ENCODE results near the gene PLEKHO1.
A peak's percentile ranks its signal among the peaks of the same experiment; 100 is the strongest.
"Not testable (repeated sequence)": the region's sequence is repeated elsewhere in the genome, so short reads cannot be mapped to it uniquely, and the experiment has no call there.

Gene PLEKHO1, protein sequence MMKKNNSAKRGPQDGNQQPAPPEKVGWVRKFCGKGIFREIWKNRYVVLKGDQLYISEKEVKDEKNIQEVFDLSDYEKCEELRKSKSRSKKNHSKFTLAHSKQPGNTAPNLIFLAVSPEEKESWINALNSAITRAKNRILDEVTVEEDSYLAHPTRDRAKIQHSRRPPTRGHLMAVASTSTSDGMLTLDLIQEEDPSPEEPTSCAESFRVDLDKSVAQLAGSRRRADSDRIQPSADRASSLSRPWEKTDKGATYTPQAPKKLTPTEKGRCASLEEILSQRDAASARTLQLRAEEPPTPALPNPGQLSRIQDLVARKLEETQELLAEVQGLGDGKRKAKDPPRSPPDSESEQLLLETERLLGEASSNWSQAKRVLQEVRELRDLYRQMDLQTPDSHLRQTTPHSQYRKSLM

DNA sequence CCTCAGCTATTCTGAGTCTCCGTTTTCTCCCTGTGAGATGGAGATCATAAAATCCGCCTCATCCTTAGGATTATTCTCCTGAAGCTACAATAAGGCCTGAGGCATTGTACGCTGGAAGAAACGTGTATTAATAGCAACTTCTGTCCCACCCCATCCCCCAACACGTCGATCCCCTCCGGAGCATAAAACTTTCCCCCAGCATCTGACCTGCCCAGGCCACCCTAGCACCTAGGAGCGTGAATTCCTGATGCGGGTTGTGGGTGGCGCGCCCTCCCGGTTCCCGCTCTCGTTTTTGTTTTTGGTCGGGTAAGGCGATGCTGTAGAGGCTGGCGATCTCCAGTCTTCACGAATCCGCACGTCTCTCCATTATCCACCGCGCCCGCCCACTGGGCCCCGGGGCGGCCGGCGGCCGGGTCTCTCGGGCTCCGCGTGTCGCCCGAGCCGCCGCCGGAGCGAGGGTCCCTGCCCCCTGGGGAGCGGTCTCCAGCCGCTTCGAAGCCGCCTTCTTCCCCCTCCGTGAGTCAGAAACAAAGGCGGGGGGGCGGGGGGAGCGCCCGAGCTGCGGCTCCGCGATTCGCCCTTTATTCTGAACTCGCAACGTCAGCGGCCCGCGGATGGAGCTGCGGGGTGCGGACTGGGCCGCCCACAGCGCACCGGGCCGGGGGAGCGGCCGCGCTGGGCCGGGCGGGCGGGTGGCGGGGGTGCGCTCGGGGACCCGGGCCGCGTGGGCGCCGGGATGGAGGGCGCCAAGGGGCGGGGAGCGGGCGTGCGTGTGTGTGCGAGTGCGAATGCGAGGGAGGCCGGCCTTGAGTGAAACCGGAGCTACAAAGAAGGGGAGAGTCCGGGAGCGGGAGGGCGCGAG, at the start of gene PLEKHO1:
Gene PLEKHO1 (plus strand): TSS at position 646 of the 862 bp plus-strand sequence. CDS start 342 bp downstream, outside the sequence.
- peak; percentile 75 to 87 for DNase-seq (ENCODE audit: low read depth in 2 of 2)

DNA sequence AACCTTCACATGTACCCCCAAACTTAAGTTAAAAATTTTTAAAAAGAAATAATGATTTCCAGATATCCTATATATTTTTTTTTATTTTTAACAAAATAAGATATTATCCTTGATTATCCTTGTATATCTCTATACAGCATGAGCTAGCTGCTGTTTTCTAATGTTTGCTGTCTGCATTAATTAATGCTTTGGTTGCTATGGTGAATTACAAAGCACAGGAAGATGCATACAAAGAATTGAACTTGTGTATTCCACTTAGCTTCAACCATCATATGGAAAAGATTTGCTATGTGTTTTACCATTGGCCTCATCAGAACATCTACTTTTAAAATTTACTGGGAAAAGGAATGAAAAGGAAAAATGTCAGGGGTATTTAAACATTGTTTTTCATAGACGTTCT, 46.7 kb upstream of the PLEKHO1 start:
- DNase-seq (ENCODE audit: low read depth in 2 of 2), result no peak

DNA sequence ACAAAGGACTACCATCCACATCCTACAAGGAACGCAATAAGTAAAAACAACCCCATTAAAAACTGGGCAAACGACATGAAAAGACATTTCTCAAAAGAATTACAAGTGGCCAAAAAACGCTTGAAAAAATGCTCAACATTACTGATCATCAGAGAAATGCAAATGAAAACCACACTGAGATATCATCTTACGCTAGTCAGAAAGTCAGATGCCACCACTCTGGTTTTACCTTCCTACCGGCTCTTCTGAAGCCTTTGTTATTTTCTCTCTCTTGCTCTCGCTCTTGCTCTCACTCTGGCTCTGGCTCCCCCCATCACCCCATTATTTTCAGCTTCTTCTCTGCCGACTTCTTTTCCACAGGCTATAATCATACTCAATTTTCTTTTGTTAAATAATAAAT, 43.4 kb upstream of the PLEKHO1 start:
- DNase-seq (ENCODE audit: low read depth in 2 of 2), result no peak

DNA sequence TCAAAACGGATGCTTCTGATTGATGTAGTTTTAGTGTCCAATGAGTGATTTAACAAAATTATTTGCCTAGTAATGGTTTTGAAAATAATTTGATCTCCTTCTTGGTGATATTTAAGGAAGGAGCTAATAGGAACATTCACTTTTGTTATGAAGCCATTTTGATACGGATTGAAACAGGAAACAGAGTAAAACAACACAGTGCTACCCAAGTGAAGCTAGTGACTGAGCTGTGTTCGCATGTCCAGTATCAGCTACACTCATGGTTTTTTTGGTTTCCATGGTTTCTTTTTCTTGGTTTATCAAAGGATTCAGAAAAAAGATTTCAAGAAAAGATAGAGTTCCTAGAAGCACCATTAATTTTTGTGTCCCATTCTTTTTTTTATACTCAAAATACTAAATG, 40.1 kb upstream of the PLEKHO1 start:
- DNase-seq (ENCODE audit: low read depth in 2 of 2), result no peak

DNA sequence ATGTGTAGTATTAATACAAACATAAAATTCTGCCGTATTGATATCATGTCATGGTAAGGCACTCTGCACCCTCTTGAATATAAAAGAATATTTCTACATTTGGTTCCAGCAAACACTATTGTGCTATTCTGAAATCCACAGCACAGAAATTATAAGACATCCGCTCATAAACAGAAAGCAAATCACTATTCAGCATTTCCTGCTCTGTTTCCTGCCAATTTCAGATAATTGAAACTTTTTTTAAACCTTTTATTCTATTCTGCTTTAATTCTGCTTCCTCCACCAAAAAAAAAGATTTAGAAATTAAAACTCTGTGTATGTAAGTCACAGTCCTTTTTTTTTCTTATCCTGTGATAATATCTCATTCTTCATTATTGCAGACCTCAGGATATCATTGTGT, 39.6 kb upstream of the PLEKHO1 start:
- no peak for DNase-seq (ENCODE audit: low read depth in 2 of 2)

DNA sequence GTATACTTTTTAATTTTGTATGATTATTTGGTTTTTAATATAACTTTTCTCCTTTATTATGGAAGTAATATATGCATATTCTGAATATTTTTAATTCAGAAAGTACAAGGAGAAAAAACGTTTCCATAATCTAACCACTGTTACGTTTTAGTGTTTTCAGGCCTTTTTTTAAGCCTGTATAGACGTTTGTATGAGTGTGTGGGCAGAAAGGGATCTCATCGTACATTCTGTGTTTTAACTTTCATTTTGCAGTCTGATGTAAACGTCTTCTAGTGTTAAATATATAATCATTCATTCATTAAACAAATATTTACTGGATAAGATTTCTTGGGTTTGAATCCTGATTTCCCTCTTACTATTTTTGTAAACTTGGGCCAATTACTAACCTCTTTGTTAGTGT, 38.0 kb upstream of the PLEKHO1 start:
- no peak for DNase-seq (ENCODE audit: low read depth in 2 of 2)

DNA sequence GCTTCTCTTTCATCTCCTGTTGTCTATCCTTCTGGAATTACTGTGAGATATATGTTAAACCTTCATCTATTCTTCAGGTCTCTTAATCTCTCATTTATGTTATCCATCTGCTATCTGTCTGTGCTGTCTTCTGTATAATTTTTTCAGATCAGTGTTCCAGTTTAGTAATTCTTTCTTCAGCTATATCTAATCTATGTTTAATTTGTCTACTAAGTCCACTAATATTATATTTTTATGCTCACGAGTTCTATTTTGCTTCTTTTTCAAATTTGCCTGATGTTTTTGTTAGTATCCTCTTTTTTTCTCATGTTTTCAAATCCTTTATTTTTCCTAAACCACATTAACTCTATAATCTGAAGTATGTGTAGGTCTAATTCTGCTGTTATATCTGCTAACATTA, 34.6 kb upstream of the PLEKHO1 start:
- no peak for DNase-seq (ENCODE audit: low read depth in 2 of 2)

DNA sequence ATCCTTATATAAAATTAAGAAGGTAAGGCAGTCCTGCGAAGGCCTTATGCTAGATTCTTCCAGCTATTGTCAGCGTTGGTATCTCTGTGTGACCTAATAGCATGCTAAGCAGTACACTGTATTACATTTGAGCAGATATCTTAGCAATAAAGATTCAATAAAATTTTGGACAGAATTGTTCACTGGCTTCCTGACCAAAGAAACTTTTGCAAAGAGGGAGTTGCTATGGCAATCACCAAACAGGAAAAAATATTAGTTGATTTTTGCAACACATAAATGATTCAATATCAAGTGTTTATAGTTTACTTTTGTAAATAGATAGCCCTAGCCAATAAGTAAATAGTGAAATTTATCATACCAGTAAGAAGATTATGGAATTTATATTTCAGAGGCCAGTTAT, 31.0 kb upstream of the PLEKHO1 start:
- DNase-seq (ENCODE audit: low read depth in 2 of 2), result no peak

DNA sequence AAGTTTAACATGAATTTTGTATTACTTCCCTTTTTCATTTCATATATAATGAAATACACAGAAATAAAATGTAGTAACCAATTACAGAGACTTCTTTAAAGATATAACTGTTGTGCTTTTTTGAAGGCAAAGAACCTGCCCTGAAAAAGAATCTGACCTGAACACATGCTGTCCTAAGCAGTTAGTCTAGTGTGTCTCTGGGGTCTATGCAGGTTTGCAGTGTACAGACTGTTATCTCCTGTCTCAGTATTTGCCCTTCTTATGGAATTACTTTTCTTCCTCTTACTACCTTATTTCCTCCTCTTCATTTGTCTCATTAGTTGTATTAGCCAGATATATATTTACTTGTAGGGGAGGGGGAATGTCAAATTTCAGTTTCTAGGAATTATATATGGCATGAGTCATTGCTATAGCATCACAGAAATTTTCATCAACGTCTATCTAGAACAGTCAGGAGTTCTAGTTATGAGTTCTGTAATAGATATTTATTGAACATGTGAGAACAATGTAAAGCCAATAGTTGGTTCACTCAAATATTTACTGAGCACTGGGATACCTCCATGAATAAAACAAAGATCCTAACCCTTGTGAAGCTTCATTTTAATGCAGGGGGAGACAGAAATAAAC, 28.4 kb upstream of the PLEKHO1 start:
- DNase-seq (ENCODE audit: low read depth in 2 of 2), result no peak

DNA sequence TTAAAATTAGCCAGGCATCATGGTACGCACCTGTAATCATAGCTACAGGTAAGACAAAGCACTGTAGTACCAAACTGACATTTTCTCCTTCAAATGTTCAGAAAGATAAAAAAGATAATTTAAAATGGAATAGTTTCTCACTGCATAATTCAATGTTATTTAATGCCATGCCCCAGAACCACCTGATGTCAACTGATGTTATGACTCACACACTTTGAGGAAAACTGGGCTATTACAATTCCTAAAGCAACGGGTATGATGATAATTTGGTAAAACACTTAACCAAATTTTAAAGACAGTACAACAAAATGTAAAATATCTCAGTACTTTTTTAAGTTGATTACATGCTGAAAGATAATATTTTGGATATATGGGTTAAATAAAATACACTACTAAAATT, 22.9 kb upstream of the PLEKHO1 start:
- DNase-seq (ENCODE audit: low read depth in 2 of 2), result no peak

DNA sequence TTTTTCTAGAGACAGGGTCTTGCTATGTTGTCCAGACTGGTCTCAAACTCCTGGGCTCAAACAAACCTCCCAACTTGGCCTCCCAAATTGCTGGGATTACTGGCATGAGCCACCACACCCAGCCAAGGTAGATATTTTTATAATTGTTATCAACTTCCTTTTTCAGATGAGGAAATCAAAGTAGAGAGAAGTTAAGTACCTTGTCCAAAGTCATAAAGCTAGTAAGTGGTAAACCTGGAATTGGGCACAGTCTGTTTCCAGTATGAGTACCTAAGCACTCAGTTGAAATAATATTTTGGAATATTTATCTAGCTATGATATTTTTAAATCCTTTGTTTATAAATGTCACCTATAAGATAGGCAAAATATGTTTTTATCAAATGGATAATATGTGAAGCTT, 22.3 kb upstream of the PLEKHO1 start:
- no peak for DNase-seq (ENCODE audit: low read depth in 2 of 2)

DNA sequence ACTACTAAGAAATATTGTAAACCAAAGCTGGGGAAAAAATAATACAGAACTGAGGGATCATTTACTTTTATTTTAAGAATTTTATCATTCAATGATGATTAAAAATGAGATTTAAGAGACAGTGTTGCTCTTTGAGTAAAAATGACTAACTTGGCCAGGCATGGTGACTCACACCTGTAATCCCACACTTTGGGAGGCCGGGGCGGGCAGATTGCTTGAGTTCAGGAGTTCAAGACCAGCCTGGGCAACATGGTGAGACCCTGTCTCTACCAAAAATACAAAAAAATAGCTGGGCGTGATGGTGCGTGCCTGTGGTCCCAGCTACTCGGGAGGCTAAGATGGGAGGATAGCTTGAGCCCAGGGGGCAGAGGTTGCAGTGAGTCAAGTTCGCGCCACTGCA, 21.8 kb upstream of the PLEKHO1 start:
- no peak for DNase-seq (ENCODE audit: low read depth in 2 of 2)

DNA sequence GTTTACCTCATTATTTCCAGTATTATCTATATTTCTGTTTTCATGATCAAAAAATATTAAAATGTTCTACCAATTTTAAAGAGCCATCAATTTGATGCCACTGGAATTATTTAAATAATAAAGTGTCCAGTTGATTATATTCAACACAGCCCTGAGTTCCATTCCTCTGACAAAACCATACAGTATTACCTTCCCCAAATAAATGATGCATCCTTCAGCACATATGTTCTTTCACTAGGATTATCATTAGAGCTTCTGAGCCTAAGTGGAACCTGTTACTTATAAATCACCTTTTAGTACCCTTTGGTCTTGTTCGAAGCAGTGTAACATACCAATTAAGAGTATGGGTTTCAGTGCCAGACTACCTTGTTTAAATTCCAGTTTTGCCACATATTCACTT, 17.3 kb upstream of the PLEKHO1 start:
- DNase-seq (ENCODE audit: low read depth in 2 of 2), result no peak

DNA sequence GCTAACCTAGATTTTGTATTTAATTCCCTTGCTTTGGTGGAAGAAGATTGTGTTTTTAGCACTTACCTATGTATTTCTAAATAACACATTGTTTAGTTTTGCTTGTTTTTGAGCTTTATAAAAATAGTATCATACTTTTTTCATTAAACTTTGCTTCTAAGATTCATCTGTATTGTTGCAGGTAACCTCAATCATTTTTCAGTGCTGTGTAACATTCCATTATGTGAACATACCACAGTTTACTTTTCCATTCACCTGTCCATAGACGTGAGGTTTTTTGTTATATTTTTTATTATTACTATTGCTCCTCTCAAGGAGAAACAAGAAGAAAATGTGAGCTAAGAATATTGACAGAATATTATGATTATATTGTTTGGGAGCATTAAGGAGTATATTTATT, 15.2 kb upstream of the PLEKHO1 start:
- DNase-seq (ENCODE audit: low read depth in 2 of 2), result no peak

DNA sequence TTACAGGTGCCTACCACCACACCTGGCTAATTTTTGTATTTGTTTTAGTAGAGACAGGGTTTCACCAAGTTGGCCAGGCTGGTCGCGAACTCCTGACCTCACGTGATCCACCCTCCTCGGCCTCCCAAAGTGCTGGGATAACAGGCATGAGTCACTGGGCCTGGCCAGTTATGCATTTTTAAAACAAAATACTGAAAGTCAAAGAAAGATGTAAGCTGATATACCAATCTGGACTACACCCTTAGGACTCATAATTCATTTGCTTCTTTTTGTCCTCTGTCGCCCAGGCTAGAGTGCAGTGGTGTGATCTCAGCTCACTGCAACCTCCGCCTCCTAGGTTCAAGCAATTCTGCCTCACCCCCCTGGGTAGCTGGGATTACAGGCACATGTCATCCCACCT, 14.3 kb upstream of the PLEKHO1 start:
- not testable (repeated sequence) for DNase-seq (ENCODE audit: low read depth in 2 of 2)

DNA sequence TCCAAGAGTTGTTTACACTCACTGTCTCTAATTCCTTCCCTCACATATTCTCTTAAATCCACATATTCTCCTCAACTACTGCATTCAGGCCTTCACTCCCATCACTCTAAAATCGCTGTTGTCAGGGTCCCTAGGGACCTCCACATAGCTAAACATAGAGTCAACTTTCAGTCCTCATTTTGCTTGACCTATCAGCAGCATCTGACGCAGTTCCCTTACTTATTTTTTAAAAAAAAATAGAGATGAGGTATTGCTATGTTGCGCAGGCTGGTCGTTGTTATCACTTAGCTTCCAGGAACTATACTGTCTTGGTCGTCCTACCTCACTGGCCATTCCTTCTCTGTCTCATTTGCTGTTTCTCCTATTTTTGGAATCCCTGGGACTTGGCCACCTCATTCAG, 11.7 kb upstream of the PLEKHO1 start:
- no peak for DNase-seq (ENCODE audit: low read depth in 2 of 2)

DNA sequence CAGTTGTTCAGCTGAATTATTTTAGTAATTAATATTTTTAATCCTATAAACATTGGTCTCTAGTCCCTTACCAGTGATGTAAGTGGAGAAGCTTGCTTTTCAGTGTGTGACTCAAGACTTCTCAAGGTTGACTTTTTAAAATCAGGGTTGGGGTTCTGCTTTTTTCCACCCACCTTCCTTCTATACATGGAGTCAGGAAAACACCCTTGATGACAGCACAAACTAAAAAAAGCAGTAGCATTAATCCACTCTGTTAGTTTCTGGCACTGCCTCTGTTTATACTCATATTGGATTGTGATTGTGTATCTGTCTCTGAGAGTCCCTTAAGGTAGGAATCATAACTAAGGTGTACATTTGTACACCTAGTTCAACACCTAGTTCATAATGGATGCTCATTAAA, 8.3 kb upstream of the PLEKHO1 start:
- no peak for DNase-seq (ENCODE audit: low read depth in 2 of 2)

DNA sequence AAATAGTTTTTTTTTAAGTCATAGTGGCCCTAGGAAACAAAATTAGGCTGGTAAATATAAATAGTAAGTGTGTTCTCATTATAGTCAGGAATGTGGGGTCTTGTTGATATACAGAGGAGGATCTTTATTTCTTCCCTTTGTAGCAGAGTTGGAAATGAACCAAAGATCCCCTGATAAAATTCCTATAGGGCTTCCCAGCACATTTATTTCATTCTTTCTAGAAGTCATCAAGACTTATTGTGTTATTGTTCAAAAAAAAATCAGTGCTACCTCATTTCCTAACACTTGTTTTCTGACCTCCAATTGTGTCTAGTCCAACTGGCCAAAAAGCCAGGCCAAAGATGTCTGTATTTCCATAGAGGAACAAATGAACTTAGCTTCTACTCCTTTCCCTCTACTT, 7.6 kb upstream of the PLEKHO1 start:
- DNase-seq (ENCODE audit: low read depth in 2 of 2), result no peak

DNA sequence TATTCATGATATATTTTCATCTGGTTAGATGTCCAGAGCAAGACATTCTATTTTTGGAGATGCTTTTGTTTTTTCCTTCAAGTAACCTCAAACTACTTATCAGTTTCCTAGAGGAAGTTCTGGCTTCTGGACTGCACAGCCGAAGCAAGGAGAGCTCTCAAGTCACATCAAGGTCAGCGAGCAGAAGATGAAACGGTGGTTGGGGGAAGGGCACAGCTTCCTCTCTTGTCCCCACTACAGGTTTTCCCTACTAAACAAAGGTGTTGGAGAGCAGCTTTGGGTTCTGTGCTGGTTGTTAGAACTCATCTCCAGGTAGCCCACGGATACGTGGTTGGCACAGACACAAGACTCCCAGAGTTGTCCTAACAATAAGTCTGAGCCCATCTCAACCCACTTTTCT, 5.1 kb upstream of the PLEKHO1 start:
- no peak for DNase-seq (ENCODE audit: low read depth in 2 of 2)

DNA sequence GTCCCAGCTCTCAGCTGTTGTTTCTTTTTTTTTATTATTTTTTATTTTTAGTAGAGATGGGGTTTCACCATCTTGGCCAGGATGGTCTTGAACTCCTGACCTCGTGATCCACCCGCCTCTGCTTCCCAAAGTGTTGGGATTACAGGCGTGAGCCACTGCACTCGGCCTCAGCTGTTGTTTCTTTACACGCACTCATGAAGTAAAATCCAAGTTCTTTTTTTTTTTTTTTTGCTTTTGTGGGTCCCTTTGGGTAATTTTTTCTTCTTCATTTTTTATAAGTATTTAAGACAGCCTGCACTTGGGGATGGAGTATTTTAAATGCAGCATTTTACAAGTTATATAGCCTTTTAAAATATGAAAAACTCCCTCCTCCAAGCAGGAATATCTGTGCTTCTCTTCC, 3.7 kb upstream of the PLEKHO1 start:
- not testable (repeated sequence) for DNase-seq (ENCODE audit: low read depth in 2 of 2)

DNA sequence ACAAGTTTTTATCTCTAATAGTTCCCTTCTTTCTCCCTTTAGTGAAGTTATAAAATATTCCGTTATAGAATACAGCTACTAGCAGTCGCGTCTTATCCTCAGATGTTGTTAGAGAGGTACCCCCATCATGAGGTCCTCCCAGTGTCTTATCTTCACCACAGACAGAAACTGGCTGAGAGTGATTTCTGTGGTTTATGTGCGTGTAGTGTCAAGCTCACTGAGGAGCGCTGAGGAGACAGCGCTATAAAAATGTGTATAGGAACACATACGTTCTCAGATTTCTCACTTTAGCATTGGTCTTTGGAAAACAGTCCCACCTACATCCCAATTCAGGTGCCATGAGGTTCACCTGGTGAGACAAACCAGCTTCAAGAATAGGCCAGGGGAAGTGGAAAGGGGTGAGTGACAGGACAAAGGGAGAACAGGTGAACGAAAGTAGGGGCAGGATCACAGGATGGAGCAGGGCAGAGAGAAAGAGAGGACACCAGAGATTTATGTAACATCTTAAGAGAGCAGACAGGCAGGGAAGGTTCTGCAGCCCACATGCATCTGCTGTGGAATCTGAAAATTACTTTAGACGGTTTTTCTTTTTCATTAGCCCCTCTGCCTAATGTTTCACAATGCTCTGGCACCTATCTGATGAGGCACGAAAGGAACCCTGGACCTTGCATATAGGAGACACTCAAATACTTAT, 2.7 kb upstream of the PLEKHO1 start:
- no peak for DNase-seq (ENCODE audit: low read depth in 2 of 2)

DNA sequence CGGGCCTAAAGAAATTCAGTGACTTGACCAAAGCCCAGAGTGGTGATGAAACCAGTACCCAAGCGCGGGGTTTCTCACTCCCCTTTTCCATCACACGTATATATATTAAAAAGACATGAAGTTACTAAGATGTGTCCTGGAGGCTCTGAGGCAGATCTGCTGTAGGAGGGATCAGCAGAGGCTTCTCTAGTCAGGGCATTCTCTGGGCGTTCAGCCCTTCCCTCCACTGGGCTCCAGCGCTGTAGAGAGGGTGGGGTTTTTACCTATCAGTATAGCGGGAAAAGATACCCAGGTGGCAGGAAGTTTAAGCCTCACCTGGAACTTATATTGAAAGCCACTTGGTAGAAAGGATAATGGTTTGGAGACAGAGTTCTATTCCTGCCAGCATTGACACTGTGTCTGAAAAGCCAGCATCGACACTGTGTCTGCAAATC, 862 bp upstream of the PLEKHO1 start:
- no peak for DNase-seq (ENCODE audit: low read depth in 2 of 2)
